Retina (tissue), 1 donor: Measurements from ENCODE around the gene TOR3A.
"Not testable (repeated sequence)": the region's sequence is repeated elsewhere in the genome, so short reads cannot be mapped to it uniquely, and the experiment has no call there.

ENCODE experiments used
- DNase-seq: peaks from one replicate; pipeline ENCODE4 v3.0.0-alpha.2; 2016

TOR3A gene

DNA sequence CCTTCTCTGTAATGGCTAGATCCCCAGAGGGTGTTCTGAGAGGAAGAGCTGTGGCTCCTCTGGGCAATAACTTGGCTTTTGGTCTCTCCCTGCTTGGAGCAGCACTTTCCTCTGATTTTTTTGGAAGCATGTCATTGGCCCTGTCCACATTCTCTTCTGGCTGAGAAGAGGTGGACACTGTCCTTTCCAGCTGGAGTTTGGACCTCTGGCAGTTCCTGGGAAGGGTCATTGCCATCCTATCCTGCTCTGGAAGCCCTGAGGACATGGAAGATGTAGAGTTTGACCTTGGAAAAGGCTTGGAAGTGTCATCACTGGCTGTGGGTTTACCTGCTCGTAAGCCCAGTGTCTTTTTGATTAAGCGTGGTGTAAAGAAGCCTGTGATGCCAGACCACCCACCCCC lies 26.8 kb downstream of the TOR3A start:
- DNase-seq, result no peak

DNA sequence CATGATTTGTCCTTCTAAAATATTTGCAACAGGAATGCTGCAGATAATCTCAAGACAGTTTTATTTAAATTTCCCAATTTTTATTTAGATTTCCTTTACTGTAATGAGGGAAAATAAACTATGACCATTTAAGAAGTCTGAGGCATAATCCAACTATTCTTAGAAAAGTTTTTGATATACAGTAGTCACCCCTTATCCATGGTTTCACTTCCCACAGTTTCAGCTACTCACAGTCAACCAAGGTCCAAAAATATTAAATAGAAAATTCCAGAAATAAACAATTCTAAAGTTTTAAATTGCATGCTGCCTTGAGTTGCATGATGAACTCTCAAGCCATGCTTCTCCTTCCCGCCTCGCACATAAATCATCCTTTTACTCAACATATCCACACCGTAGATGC lies 33.3 kb downstream of the TOR3A start:
- DNase-seq, result no peak

DNA sequence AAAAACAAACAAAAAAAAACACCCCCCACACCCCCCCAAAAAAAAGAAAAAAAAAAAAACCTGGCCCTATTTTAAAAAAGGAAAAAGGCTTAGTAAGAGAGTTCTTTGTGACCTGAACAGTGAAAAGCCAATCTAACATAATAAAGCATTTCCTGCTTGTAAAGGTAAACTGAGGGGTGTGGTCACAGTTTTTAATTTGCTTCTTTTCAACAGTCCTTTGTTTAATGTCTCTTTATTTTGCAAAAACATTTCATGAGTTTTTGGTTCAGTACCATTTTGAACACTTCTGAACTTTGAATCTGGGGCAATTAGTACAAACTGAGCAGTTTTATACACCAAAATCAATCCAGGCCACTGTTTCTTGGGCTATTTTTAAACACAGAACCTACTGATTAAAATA lies 37.6 kb downstream of the TOR3A start:
- no peak for DNase-seq

DNA sequence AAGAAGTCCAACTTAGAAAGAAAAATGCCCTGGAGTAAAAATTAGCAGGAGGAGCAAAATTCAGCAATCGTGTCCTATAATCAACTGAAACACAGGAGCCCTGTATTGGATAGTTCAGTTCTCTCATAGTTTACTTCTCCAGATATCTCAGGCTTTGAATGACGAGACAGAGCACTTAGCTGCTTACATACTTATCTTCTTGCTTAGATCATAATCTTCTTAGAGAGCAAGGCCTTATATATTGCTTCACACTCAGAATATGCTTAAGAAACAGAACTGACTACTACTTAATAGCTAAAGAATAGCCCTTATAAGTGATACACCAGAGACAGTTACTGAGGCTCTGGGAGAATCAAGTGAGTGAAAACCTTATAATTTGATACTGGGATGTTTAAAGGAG lies 38.9 kb downstream of the TOR3A start:
- no peak for DNase-seq

DNA sequence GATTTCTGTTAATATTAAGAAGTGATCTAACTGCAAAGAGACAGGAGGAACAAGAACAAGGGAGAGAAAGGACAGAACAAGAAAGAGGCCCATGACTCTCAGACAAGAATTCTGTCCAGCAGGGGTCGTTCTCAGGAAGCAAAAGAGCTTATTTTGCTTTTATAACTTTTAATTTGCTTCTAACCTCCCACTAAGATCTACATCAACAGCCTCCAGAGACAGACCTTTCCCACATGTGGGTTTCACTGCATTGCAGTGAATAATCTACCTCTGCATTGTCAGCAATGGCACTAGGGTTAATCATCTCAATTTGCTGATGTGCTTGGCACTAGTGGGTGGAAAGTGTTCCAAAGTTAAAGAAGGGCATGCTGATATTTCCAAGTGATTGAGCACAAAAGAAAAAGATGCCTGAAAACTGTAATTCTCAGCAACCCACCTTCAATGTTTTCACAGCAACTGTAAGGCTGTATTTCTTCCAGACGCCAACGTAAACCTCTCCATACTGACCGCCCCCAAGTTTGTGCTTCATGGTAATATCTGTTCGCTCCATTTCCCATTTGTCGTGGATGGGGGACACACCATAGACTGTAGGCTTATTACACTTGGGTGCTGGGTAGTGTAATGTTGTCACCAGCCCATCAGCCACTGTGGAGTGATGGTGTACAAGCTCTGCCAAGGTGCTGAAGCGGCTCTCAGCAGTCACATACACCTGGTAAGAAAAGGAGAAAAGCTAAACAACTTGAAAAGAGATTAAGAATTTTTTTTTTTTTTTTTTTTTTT lies 39.5 kb downstream of the TOR3A start:
- DNase-seq, result no peak

DNA sequence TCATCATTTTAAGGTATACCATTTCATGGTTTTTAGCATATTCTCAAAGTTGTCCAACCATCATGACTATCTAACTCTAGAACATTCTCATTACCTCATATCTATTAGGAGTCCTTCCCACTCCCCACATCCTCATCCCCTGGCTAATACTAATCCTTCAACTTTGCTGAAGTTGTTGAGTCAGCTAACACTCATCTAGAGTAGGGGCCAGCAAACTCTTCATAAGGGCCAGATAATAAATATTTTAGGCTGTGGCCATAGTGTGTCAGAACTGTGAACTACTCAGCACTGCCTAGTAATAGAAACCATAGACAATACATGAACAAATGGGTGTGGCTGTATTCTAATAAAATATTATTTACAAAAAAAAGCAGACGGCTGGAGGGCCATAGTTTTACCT lies 43.0 kb downstream of the TOR3A start:
- no peak for DNase-seq

DNA sequence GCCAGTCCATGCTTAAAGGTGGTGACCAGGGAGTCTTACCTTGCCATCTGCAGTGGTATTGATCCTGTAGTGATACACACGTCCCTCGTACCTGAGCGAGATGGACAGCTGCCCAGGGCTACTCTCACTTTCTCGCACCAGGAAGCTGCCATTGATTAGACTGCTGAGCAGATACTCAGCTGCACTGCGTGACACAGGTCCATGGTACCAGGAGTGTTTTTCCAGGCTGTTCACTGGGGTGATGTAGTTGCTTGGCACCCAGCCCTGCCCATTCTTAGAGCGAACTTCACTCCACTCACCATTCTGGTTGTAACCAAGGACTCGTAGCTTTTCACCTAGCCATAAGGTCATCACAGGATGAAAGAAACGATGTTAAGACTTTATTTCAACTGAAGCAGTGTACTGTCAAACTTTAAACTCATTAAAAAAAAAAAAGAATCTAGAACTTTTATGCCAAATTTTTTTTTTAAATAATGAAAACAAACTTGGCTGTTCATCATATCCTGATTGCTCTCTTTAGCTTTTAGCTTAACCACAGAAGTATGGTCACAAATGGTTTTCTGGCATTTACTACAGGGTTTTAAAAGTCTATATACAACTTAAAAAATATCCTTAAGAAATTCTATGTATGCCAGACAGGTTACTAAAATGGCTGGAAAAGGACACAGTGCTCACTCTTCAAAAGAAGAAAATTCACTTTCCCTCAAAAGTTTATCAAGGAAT lies 44.6 kb downstream of the TOR3A start:
- no peak for DNase-seq

DNA sequence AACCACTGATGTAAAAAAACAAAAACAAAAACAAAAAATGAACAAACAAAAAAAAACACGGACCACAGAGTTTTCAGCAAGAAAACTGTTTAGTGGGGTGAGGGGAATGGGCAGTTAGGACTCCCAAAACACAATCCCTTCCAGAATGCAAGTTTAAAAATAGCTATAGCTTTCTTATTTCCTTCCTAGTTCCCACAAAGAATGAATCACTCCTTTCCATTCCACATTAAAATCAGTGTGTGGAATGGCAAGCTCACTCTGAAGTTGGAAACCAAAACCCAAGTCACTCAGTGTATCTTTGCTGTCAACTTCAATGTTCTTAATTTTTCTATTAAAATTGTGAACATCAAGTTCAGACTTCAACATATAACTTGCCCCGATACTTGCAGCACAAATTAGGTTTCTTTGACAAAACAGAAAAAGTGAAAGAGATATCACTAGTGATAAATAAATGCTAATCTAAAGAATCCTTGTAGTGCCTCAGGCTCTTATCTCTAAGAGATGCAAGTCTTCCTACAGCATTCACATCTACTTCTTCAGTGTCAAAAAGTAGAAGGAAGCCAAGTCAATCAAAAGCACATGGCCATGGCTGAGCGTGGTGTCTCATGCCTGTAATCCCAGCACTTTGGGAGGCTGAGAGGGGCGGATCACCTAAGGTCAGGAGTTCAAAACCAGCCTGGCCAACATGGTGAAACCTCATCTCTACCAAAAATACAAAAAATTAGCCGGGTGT lies 45.5 kb downstream of the TOR3A start:
- no peak for DNase-seq

DNA sequence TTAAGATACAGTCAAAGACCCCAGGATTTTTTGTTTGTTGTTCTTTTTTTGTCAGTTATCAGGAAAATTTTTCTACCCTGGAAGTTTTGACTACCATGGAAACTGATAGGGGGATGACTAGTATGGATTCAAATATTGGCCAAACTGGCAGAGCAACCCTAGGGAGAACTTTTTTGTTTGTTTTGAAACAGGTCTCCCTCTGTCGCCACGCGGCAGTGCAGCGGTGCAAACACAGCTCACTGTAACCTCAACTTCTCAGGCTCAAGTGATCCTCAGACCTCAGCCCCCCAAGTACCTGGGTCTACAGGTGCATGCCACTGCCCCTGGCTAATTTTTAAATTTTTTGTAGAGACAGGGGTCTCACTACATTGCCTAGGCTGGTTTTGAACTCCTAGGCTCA lies 46.6 kb downstream of the TOR3A start:
- no peak for DNase-seq

DNA sequence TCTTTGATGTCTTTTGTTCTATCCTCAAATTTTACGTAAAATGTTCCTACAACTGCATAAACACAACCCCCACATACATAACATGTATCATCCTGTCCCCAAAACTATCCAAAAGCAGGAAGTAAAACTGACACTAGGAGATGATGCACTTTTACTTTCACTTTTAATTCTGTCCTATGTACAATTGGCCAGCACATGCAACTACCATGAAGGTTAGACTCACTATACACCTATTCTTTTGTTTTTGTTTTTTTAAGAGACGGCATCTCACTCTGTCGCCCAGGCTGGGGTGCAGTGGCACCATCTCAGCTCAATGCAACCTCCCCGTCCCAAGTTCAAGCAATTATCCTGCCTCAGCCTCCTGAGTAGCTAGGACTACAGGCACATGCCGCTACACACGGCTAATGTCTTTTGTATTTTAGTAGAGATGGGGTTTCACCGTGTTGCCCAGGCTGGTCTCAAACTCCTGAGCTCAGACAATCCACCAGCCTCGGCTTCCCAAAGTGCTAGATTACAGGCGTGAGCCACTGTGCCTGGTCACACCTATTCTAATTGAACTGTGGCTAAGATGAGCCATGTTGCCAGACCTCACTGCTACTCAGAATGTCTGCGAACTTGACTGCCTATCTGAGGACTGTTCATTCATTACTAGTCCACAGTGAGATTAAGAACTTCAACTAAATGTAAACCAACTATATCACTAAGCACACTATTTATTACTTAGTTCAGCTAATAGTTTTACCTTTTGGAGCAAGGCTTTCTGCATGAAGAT lies 48.0 kb downstream of the TOR3A start:
- no peak for DNase-seq

DNA sequence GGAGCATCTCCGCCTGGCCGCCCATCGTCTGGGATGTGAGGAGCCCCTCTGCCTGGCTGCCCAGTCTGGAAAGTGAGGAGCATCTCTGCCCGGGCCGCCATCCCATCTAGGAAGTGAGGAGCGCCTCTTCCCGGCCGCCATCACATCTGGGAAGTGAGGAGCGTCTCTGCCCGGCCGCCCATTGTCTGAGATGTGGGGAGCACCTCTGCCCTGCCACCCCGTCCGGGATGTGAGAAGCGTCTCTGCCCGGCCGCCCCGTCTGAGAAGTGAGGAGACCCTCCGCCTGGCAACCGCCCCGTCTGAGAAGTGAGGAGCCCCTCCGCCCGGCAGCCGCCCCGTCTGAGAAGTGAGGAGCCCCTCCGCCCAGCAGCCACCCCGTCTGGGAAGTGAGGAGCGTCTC lies 53.3 kb downstream of the TOR3A start:
- DNase-seq, result not testable (repeated sequence)

DNA sequence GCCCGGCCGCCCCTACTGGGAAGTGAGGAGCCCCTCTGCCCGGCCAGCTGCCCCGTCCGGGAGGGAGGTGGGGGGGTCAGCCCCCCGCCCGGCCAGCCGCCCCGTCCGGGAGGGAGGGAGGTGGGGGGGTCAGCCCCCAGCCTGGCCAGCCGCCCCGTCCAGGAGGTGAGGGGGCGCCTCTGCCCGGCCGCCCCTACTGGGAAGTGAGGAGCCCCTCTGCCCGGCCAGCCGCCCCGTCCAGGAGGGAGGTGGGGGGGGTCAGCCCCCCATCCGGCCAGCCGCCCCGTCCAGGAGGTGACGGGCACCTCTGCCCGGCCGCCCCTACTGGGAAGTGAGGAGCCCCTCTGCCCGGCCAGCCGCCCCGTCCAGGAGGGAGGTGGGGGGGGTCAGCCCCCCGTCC lies 53.8 kb downstream of the TOR3A start:
- not testable (repeated sequence) for DNase-seq

DNA sequence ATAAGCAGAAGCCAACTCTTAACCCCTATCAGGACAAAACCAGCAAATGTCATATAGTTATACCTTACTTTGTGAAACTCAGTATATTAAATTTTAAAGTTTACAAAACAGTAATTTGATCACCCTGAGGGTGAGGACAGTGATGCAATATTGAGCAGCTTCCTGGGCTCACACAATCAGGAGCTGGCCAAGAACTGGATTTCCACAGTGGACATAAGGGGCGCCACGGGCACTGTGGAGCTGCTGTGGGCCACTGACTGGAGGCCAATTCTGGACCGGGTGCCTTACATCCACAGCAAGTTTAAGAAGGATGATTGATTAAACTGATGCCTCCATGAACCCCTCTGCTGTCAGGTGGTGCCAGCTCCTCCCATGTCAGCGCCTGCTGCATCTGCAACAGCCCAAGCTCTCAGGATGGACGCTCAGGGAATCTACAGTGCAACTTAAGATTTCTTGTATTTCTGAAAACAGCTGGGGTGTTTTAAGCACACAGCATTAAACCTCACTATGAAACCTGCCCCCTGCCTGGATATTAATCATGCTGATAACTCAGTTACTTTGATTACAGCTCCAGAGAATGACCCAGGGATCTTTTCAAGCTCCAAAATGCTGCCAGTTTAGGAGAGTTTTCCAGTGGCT lies 55.9 kb downstream of the TOR3A start:
- no peak for DNase-seq

DNA sequence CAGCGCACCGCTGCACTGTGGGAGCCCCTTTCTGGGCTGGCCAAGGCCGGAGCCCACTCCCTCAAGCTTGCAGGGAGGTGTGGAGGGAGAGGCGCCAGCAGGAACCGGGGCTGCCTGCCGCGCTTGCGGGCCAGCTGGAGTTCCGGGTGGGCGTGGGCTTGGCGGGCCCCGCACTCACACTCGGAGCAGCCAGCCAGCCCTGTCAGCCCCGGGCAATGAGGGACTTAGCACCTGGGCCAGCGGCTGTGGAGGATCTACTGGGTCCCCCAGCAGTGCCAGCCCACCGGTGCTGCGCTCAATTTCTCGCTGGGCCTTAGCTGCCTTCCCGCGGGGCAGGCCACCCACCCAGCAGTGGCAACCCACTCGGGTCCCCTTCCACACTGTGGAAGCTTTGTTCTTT lies 56.9 kb downstream of the TOR3A start:
- DNase-seq, result not testable (repeated sequence)

DNA sequence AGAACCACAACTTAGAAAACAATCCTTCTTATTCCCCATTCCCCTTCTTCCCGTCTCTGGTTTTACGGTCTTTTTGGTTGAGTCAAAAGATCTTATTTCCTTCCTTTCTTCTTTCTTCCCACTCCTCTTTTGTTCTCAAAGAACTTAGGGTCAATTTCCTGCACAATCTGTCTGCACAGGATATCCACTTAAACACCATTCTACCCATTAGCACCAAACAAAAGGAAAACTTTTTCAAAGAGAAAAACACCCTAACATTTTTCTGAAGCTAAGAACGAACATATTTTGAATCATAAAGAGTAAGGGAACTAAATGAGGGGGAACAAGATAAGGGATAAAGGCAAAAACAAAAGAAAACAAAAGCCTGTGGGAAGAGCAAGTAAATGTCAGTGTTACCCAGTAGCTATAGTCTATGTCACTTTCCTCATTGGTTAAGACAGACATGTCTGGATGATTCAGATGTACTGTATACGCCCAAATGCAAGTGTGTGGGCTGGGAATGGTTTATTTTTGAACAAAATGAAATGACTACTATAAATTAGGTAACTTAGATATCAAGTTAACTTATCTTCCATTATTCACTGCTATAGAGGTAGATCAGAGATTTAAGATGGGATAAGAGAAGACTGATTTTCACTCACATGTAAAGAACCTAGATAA lies 59.9 kb downstream of the TOR3A start:
- DNase-seq, result no peak

DNA sequence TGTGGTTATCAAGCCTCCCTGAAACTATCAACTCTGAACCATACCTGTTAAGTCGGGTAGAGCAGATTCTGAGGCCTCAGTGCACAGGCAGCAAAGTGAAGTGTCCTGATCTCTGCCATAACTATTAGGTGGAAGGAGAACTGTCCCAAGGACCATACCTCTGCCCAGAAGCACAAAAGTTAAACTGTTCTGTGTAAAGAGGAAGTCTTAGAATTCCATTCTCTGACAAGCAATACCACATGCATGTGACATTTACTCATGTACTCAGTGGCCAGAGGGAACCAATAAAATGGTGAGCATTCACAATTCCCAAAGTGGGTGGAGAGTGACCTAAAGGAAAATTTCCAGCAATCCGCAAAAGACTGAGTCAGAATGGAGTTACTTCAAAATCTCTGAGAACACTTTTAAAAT lies 61.0 kb downstream of the TOR3A start:
- no peak for DNase-seq

DNA sequence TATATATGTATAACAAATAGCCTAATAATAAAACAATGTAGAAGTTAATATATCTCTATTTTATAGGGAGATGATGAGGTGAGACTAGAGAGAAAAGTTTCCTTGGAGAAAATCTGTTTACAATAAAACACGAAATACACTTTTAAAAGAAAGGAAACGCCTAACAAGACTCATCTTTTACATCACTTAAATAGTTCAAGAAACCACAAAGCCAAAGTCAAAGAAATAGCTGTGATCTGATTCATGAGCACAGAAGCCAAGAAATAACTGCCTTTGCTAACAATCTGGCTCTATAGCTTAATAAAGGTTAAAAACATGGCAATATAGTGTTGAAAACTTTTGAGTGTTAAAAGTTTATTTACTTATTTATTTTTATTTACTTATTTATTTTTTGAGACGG lies 61.5 kb downstream of the TOR3A start:
- no peak for DNase-seq

DNA sequence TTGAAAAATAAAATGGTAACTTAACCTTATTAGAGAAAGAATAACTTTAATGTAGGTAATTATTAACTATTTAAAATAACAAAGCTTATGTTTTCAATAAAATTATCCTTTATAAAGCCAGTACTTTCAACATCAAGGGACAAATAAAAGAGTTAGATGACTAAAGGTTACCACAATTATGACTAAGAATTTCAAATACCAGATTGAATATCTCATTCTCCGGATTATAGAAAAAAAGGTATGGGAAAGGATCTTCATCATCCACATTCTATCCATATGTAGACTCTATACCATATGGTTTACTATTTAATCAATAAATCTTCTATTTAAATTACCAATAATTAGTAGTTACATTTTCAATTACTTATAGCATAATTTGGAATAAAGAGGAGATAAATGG lies 62.8 kb downstream of the TOR3A start:
- no peak for DNase-seq

DNA sequence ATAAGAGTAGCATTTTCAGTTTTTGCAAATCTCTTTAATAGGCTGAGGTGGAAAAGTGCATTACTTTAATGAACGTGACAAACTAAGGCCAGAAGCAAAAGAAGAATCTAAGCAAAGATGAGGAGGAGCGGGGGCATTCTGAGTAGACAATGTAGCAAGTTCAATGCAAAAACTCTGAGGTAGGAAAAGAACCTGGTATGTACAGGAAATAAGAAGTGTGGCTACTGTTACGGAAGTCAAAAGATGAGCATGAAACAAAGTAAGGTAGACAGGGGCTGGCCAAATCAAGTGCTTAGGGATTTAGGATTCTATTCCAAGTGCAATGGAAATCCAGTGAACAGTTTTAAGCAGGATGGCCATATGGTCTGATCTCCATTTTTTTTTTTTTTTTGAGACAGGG lies 63.7 kb downstream of the TOR3A start:
- no peak for DNase-seq
